ENCODE measurements around the gene TMED6. TPM values are rescaled to one million over a fixed set of nuclear protein-coding genes. Genes with fewer than 3 reads are reported as not detected.

The TMED6 gene
- total and polyA plus RNA-seq, 12 donors = 0.32 to 0.41 (median 0.37) TPM; not detected in 7

Other genes with a start within 250 kb of the TMED6 start
- 1 to 10 TPM in 1 of 10 donors, under 1 TPM in 9; 0.15 to 1.8 (median 0.38) TPM for gene HAS3, start 246.1 kb downstream of the TMED6 start, total RNA-seq
- under 1 TPM; 0.22 to 0.65 TPM for gene HAS3, start 246.1 kb downstream of the TMED6 start, polyA plus RNA-seq
- gene CHTF8, start 219.2 kb downstream of the TMED6 start, total RNA-seq = 10 to 100 TPM; 46.1 to 80.6 (median 55.6) TPM
- 10 to 100 TPM; 17.2 to 38.0 TPM for gene CHTF8, start 219.2 kb downstream of the TMED6 start, polyA plus RNA-seq
- 10 to 100 TPM; 19.1 to 32.8 (median 26.8) TPM for gene UTP4, start 219.1 kb downstream of the TMED6 start, total RNA-seq
- gene UTP4, start 219.1 kb downstream of the TMED6 start, polyA plus RNA-seq = 10 to 100 TPM; 13.0 to 22.8 TPM
- 10 to 100 TPM in 3 of 10 donors, 1 to 10 TPM in 7; 8.1 to 15.7 (median 9.5) TPM for gene SNTB2, start 164.6 kb downstream of the TMED6 start, total RNA-seq
- gene SNTB2, start 164.6 kb downstream of the TMED6 start, polyA plus RNA-seq = 1 to 10 TPM; 3.0 to 4.0 TPM
- gene VPS4A, start 40.4 kb downstream of the TMED6 start, total RNA-seq = 10 to 100 TPM; 24.2 to 35.1 (median 27.7) TPM
- 10 to 100 TPM; 38.8 to 44.6 TPM for gene VPS4A, start 40.4 kb downstream of the TMED6 start, polyA plus RNA-seq
- 10 to 100 TPM in 1 of 10 donors, 1 to 10 TPM in 9; 3.9 to 10.7 (median 5.4) TPM for gene PDF, start 21.2 kb downstream of the TMED6 start, total RNA-seq
- 1 to 10 TPM; 2.0 to 9.9 TPM for gene PDF, start 21.2 kb downstream of the TMED6 start, polyA plus RNA-seq
- gene COG8, start 12.2 kb downstream of the TMED6 start, total RNA-seq = 10 to 100 TPM; 20.0 to 29.1 (median 23.7) TPM
- 10 to 100 TPM; 15.7 to 16.8 TPM for gene COG8, start 12.2 kb downstream of the TMED6 start, polyA plus RNA-seq
- gene NIP7, start 12.0 kb downstream of the TMED6 start, total RNA-seq = 10 to 100 TPM in 1 of 10 donors, 1 to 10 TPM in 9; 6.1 to 15.8 (median 7.8) TPM
- 1 to 10 TPM; 8.0 to 8.2 TPM for gene NIP7, start 12.0 kb downstream of the TMED6 start, polyA plus RNA-seq
- gene TERF2, start 34.2 kb upstream of the TMED6 start, total RNA-seq = 10 to 100 TPM; 19.9 to 31.9 (median 28.3) TPM
- gene TERF2, start 34.2 kb upstream of the TMED6 start, polyA plus RNA-seq = 10 to 100 TPM in 1 of 2 donors, 1 to 10 TPM in 1; 6.7 to 12.8 TPM
- gene CYB5B, start 72.8 kb upstream of the TMED6 start, total RNA-seq = 10 to 100 TPM; 59.8 to 84.2 (median 72.5) TPM
- gene CYB5B, start 72.8 kb upstream of the TMED6 start, polyA plus RNA-seq = 10 to 100 TPM; 53.8 to 59.9 TPM
- 10 to 100 TPM; 14.6 to 23.7 (median 21.5) TPM for gene NFAT5, start 214.2 kb upstream of the TMED6 start, total RNA-seq
- 1 to 10 TPM; 1.7 to 5.6 TPM for gene NFAT5, start 214.2 kb upstream of the TMED6 start, polyA plus RNA-seq